Embryonic facial prominence (tissue), 1 donor: ENCODE results near the gene SKAP1.
"Not testable (repeated sequence)": the region's sequence is repeated elsewhere in the genome, so short reads cannot be mapped to it uniquely, and the experiment has no call there.

Experiments used
- DNase-seq: peaks from one replicate; pipeline ENCODE4 v3.0.0-alpha.2; 2016; ENCODE audit errors: extremely low spot score

Gene SKAP1

DNA sequence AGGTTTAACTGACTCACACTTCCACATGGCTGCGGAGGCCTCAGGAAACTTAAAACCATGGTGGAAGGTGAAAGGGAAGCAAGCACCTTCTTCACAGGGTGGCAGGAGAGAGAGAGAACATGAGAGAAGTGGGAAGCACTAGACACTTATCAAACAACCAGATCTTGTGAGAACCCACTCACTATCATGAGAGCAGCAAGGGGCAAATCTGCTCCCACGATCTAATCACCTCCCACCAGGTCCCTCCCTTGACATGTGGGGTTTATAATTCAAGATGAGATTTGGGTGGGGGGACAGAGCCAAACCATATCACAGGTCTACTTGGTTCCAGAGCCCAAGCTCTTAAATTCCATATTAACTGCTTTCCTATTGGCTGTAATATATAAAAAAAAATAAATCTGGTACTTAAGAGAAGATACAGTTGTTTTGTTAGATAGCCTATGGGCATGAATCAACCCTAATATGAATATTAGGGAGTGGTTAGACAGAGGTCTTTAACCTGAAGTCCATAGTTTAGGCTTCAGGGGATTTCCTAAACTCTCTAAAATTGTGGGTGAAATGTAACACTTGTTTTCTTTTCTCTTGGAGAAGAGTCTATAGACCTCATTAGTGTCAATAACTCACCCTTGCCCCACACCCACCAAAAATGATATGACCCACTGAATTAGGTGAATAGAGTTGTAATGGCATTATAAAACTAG is 56.7 kb downstream of the SKAP1 start:
- no peak for DNase-seq

DNA sequence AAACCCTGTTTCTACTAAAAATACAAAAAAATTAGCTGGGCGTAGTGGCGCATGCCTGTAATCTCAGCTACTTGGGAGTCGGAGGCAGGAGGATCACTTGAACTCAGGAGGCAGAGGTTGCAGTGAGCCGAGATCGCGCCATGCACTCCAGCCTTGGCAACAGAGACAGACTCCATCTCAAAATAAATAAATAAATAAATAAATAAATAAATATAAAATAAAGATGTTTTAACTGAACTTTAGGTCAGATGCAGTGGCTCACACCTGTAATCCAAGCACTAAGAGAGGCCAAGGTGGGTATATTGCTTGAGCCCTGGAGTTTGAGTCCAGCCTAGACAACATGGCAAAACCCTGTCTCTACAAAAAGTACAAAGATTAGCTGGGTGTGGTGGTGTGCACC is 61.0 kb downstream of the SKAP1 start:
- DNase-seq, result not testable (repeated sequence)

- no peak for DNase-seq
Measured at GRCh38 chr17:48368352-48368908, 61.6 kb downstream of the SKAP1 start.

DNA sequence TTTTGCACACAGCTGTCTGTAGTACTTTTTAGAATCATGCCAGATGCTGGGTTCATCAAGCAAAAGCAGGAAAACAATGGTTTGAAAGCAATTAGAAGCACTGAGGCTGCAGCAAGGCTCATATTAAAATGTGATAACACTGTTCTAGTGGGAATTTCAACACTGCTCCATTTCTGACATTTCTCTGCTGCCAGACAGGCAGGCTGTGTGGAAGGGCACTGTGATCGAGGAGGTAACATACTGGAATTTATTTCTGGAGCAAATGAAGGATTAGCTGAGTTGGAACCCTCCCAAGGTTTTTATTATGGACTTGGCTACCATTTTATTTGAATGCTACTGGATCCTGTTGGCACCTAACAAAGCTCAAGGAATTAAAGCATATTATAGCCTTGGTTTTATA is 66.9 kb downstream of the SKAP1 start:
- DNase-seq, result no peak

- DNase-seq, result not testable (repeated sequence)
Measured at GRCh38 chr17:48360861-48361633, 69.0 kb downstream of the SKAP1 start.

DNA sequence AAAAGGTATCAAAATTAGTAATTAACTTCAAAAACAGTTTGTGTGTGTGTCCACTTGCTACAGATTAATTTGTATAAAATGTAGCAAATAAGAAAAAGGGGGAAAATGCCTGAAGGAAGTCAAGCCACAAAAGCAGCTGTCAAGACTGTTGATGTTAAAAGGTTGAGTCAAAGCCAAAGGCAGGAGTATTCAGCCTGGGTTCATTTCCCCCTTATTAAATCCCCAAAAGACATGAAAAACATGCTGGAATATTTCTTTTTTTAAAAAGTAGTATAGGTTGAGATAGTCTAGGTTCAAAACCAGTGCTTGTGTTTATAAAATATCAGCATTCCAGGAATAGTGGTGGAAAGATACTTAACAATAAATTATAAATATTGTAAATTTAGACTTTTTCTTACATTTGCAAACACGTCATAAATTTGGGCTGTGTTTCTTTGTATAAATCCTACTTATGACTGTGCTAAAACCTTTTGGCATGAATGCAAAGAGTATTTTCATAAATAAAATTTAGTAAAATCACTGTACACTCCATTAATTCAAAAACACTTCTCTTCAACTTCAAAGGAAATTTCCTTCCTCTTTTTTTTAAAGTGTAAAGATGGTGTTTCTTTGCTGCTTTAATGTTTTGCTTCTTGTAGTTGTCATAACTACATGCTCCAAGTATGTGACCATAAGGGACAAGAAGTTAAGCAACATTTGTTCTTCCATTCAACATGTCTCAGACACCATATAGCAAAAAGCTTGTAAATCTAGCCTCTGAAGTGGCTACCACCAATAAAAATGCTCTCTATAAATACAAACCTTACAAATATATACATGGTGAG is 72.0 kb downstream of the SKAP1 start:
- no peak for DNase-seq

DNA sequence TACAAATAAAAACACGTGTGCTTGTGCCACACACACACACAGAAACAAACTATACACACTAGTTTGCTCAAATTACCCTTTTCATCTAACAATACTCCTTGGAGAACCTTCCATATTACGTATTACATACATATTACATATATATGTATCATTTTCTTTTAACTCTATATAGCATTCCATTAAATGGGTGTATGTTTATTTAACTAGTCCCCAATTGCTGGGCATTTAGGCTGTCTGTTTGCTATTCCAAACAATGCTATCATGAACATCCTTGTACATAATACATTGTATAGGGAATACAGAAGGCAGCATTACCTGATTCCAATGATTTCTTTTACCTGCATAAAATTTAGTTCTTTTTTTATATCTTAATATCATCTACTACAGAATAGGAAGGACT is 73.1 kb downstream of the SKAP1 start:
- DNase-seq, result no peak

DNA sequence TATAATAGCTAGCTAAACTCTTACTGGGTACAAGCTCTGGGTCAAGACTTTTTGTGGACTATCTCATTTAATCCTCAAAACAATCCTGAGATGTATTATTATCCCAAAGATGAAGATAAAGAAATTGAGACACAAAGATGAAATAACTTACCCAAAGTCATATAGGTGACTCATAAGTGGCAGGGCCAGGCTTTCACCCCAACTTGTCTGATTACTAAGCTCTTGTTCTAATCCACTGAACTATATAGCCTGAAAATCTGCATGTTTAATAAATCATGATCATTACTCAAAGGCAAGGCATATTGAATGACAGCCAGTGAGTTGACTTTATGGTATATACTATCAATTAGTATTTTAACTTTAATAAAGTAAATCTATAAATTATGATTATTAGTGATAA is 77.4 kb downstream of the SKAP1 start:
- no peak for DNase-seq

DNA sequence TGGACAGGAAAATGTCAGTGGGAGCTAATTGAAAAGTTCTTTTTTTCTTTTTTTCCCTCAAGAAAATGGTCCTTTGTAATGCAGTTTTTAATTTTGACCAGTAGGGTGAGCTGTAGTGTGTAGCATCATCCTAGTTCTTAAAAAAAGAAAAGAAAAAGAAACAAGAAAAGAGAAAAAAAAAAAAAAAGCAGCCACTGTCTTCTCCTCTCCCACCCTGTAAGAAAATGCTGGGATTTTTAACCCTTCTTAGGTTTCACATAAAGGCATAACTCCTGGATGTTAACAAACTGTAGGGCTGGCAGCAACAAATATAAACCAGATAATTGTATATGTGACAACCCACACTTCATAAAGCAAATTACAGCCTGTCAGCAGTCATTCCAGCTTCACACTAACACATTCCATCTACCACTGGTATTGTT is 78.1 kb downstream of the SKAP1 start:
- DNase-seq, result no peak

DNA sequence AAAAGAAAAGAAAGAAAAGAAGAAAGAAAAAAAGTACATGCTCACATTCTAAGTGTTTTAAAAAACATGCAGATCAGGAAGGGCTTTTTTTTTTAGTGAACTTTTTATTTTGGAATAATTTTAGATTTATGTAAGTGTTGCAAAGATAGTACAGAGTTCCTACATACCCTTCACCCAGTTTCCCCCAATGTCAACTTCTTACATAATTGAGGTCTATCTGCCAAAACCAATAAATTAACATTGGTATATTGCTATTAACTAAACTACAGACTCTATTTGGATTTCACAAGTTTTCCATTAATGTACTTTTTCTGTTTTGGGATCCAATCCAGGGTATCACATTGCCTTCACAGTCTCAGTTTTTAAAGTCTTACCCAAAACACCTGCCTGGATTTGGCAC is 81.7 kb downstream of the SKAP1 start:
- no peak for DNase-seq

DNA sequence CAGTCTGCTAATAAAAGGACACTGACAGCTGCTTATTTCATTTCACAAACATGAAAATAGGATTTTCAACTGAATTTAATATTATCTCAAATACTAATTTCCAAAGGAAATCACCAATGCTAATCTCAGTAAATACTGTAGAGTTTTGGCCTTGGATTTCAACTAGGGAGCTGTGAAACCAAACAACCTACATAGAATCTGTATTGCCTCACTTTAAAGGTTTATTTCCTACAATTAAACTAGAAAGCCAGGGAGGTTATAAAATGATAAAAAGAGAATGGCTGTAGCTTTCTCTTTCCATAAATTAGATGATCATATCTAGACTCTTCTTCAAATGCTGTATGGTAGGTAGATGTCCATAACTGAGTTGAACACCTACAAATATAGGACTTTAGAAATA is 82.8 kb downstream of the SKAP1 start:
- DNase-seq, result no peak

GRCh38 chr17:48344251-48344650 is 85.8 kb downstream of the SKAP1 start:
- DNase-seq, result no peak

GRCh38 chr17:48340916-48341315 is 89.1 kb downstream of the SKAP1 start:
- DNase-seq, result no peak

GRCh38 chr17:48338720-48339119 is 91.3 kb downstream of the SKAP1 start:
- DNase-seq, result no peak

DNA sequence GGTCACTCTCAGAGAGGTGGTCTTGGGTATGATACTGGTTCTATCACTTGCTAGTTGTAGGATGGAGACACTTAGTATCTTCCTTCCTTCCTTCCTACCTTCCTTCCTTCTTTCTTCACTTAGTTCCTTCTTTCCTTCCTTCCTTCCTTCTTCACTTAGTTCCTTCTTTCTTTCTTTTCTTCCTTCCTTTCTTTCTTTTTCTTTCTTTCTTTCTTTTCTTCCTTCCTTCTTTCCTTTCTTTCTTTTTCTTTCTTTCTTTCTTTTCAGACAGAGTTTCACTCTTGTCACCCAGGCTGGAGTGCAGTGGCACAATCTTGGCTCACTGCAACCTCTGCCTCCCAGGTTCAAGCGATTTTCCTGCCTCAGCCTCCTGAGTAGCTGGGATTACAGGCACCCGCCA is 92.1 kb downstream of the SKAP1 start:
- not testable (repeated sequence) for DNase-seq

DNA sequence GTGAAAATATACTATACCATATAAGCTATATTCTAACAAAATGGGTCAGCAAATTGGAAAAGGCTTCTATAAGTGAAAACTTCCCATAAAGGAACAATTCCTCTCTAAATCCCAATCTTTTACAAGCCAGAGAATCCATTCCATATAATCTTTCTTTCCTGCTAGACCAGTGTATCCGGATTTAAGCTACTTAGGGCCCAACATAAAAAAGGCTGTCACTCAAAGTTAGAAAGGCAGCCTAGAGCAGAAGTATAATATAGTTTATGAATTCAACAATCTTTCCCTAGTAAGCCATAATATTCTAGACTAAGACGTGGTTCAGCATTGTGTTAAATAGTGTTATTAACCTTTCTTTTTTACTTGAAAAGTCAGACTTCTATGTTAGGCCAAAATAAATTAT is 93.0 kb downstream of the SKAP1 start:
- DNase-seq, result no peak

- DNase-seq, result no peak
Measured at GRCh38 chr17:48335858-48336500, 94.0 kb downstream of the SKAP1 start.

DNA sequence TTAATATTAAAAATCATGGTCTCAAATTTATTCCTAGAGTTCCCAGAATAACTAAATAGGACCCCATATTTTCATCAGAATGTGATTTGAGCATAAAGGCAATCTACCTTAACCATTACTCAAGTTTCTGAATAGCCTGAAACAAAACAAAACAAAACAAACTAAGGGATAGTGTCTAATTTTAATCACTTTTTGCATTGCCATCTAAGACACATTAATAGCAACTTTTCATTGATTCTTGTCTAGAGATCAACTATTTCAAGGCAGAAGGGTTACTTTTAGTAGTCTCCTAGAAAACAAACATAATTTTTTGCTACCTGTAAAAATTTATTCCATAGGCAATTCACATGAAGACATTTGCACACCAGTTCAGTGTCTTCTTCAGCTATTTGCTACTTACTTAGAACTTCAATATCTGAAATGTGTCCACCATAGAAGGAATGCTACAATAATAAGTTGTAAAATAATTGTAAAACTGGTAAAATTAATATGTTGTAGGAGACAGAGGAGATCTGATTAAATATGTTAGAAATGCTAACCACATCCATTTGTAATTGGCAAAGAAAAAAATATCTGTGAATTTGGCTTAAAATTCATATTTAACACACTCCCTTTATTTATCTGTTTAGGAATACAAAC is 94.7 kb downstream of the SKAP1 start:
- DNase-seq, result no peak

GRCh38 chr17:48333034-48333530 is 96.9 kb downstream of the SKAP1 start:
- DNase-seq, result no peak

DNA sequence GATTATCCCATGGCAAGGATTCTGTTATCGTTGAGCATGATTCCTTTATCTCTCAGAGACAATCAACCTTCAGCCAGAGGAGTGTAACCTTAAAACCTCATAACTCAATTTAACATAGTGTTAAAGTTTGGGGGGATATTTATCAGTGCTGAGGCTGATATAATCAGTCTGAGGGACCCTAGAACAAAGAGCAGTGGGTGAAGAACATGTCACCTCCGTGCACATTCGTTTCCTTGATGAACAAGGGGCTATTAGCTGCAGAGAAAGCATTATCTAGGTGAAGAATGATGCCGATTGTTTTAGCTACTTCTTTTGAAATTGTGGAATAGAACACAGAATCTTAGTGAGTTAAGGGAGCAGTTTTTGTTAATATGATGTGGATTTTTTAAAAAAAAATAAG is 99.1 kb downstream of the SKAP1 start:
- no peak for DNase-seq

DNA sequence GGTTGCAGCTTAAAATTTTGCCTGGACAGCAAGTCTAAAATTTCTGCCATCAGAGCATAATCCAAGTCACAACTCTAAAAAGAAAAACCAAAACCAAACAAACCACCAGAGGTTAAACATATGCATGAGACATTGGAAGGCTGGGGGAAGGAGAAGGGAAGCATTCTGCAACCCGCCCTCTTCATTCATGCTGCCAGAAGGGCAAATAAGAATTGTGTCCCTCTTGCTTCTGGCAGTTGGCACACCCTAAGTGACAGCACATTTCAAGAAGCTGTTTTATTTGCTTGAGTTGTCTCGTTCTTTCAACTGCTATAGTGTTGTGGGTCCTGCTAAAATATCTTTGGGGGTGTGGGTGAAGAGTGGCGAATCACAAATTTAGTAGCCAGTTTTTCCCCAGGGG is 99.6 kb downstream of the SKAP1 start:
- DNase-seq, result no peak
